Vagina (tissue), 2 donors: Measurements from ENCODE around the gene CREB3L1.

Source experiments
- POLR2A ChIP-seq, 2 donors: fragments of 450-650 bp; IDR thresholded peaks; one replicate each; pipeline ENCODE4 v1.6.1; 2017; ENCODE audit warnings: antibody characterized with exemption in 2 of 2, mild to moderate bottlenecking in 2 of 2, moderate library complexity in 2 of 2
- TF ChIP-seq, protein P1 (sequence below), 3 experiments: fragments of 450-650 bp in 2 of 3; fragments of 200-600 bp in 1 of 3; sonication (generic) in 1 of 3; IDR thresholded peaks; one replicate each; pipeline ENCODE4 v1.5.1; 2017 to 2019; ENCODE audit warnings: antibody characterized with exemption in 3 of 3, mild to moderate bottlenecking in 2 of 3, moderate library complexity in 2 of 3

GRCh38 chr11:46237248-46238077, 40.0 kb upstream of the CREB3L1 start:
- TF ChIP-seq, protein P1, sequence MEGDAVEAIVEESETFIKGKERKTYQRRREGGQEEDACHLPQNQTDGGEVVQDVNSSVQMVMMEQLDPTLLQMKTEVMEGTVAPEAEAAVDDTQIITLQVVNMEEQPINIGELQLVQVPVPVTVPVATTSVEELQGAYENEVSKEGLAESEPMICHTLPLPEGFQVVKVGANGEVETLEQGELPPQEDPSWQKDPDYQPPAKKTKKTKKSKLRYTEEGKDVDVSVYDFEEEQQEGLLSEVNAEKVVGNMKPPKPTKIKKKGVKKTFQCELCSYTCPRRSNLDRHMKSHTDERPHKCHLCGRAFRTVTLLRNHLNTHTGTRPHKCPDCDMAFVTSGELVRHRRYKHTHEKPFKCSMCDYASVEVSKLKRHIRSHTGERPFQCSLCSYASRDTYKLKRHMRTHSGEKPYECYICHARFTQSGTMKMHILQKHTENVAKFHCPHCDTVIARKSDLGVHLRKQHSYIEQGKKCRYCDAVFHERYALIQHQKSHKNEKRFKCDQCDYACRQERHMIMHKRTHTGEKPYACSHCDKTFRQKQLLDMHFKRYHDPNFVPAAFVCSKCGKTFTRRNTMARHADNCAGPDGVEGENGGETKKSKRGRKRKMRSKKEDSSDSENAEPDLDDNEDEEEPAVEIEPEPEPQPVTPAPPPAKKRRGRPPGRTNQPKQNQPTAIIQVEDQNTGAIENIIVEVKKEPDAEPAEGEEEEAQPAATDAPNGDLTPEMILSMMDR (IDR thresholded peaks at IDR 0.05) = no peak
- TF ChIP-seq POLR2A (IDR thresholded peaks at IDR 0.05) = no peak
